OCI-M2 (cell line): Measurements from ENCODE around the gene USP20.

Source experiments
- DNase-seq: peaks from one replicate; lab custom pipeline; 2025; ENCODE audit not compliant: unreplicated experiment; lab: John Stamatoyannopoulos, UW

Gene USP20

DNA sequence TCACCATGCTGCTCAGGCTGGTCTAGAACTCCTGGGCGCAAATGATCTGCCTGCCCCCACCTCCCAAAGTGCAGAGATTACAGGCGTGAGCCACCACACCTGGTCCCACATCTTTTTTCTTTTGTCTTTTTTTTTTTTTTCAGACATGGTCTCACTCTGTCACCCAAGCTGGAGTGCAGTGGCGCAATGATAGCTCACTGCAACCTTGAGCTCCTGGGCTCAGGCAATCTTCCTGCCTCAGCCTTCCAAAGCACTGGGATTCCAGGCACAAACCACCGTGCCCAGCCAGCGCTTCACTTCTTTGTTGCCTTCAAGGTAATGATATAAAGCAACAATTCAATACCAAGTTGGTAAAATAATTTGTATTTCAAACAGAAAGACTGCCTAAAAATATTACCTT is 78.8 kb downstream of the USP20 start:
- DNase-seq: no peak

DNA sequence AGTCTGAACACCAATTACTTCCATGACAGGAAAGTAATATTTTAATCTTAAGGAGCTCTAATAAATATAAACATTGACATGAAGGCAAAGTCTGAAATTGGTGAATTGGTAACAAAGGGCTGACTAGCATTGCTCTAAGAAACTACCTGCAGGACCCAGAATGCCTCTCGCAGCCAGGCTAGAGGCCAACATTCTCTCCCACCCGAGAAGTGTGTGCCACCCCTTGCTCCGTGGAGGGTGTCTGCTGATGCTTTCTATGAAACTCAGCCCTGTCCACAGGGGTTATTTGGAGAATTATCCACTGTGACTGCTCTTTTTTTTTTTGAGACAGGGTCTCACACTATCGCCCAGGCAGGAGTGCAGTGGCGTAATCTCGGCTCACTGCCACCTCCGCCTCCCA is 81.4 kb downstream of the USP20 start:
- no peak for DNase-seq

DNA sequence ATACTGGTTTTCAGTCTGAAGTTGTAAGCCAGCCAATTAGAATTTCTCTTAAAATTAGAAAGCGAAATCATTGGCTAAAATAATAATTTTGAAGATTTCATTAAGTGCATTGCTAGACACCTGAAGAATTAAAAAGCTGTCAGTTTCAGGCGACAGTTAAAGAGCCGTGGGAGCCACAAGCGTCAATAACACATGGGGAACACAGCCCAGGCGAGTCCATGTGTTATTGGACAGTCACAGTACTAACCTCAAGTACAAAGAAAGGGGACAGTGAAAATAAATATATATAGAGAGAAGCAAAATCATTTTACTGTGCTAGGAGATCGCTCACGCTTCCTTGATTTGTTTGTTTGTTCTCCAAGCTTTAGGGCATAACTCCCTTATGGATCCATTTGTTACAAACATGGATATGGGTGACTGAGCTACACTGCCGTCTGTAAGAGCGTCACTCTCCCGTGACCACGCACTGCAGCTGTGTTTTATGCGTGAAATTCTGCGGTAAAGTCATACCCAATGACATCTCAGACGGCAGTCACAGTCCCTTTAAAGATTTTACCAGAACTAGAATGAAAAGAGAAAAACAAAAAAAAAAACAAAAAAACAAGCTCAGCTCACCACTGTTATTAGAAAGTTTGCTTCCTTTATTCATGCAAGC is 83.2 kb downstream of the USP20 start:
- no peak for DNase-seq

DNA sequence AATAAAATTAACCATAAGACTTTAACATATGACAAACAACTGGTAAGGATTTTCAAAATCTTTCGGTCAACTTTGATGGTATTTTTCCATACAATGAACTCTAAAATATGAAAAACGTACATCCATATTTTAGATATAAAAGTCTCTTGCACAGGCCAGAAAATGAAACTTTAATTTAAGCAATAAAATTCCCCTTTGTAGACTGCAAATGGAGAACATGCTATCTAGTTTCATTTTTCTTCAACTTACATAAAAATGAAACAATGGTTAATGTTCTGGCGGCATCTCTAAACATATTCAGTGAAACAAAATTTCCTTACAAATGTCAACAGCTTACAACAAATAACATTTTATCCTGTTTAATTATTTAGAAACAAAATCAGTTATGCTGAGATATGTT is 84.0 kb downstream of the USP20 start:
- DNase-seq: no peak

DNA sequence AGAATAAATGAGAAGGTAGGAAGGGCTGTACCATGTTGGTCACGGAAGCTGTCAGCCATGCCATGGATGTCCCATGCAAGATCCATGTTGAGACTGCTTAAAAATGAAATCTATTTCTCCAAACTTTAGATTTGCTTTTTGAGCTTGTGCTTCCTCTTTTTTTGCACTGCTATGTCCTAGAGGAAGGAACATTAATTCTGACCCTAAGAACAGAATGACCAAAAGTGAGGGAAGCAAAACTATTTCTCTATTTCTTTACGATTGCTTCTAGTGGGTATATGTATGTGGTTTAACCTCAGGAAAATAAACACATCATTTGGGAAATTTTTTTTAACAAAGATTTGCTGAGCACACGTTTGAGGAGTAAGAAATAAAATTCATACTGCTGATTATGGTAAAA is 84.6 kb downstream of the USP20 start:
- no peak for DNase-seq

DNA sequence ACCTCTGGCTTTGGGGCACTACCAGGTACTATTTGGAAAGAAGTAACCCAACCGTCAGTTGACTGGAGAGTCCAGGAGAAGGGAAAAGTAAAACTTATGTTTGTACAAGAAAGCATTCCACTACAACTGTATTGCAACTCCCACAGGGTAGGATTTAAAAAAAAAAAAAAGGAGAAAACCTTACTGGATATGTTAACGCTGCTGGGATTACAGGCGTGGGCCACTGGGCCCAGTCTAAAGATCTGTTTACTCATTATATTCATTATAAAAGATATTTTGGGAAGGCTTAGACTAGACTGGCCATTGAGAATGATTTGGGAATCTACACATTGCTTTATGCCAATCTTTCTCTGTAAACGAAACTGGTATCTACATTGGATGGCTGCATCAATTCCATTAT is 86.6 kb downstream of the USP20 start:
- DNase-seq: no peak

DNA sequence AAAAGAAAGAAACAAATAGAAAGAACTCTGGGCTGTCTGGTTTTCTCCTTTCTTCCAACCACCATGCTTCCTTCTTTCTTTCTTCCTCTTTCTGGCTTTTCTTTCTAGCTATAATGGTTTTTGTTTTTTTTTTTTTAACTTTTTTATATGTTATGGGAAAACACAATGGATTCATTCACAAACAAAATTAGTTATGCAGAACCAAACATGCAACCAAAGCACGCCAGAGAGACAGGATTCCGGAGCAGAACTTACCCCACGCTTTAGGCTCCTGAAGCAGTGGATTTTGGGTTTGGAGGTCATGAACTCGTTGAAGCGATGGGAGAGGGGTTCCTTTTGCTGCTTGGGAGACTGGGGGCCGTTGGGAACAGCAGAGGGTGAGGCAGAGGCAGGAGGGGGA is 88.3 kb downstream of the USP20 start:
- DNase-seq: no peak

DNA sequence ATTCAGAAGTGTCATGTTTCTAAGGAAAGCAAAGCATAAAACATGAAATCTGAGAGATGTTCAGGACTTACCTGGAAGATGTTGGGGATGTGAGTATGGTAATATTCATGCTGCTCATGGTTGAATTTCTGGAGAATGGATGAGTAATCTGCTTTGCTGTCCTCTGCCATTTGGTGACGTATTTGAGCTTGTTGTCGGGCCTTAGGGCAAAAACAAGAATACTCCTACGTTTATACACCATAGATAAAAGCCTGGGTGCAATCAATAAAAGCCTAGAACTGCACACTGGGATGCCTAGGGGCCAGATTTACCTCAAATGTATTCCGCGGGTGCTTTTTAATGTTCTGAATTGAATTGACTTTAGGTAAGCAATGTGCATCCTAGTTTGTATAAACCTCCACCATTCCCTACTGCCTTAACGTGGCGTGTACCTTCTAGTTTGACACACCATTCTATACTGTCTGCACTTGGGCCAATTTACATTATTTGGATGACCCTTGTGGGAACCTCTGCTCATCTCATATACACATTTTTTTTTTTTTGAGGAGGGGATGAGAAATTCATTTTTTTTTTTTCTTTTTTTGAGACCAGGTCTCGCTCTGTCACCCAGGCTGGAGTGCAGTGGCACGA is 94.4 kb downstream of the USP20 start:
- DNase-seq: no peak

DNA sequence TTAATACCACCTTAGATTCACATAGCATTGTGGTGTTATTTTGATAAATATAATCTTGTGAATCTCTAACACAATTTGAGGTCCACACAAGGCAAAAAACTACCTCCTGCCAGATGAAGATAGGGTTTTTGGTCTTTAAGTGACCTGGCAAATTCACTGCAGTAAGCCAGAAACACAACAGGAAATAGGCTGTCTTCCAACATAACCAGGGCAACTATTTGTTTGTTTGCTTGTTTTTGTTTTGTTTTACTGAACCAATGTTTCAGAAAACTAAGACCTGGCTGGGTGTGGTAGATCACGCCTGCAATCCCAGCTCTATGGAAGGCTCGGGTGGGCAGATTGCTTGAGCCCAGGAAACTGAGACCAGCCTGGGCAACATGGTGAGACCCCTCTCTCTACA is 95.5 kb downstream of the USP20 start:
- DNase-seq: no peak
